GM23248 (cell line): ENCODE measurements around the gene JPT2.

Experiments used
- EZH2 ChIP-seq: fragments of 200-600 bp; sonication (generic); IDR thresholded peaks from 2 replicates; pipeline ENCODE4 v1.6.1; 2018; ENCODE audit warnings: antibody characterized with exemption, mild to moderate bottlenecking; ENCODE audit not compliant: insufficient read depth, poor library complexity, severe bottlenecking
- EZH2phosphoT487 ChIP-seq: fragments of 200-600 bp; sonication (generic); IDR thresholded peaks from 2 replicates; pipeline ENCODE4 v1.6.1; 2018; ENCODE audit warnings: antibody characterized with exemption, moderate library complexity, mild to moderate bottlenecking, low read depth; ENCODE audit not compliant: insufficient read depth

GRCh38 chr16:1670371-1670770 lies 7.7 kb upstream of the JPT2 start:
- TF ChIP-seq EZH2phosphoT487 (no peak), EZH2 (no peak)
